ENCODE measurements around the gene UNC93A. TPM values are rescaled to one million over a fixed set of nuclear protein-coding genes. Genes with fewer than 3 reads are reported as not detected.

The UNC93A gene
- total RNA-seq, 3 donors from 2014 or later = not detected

Other genes starting within 250 kb of the UNC93A start
- gene CCR6, start 168.2 kb upstream of the UNC93A start, total RNA-seq = under 1 TPM in 1 of 3 donors, not detected in 2; 0.73 TPM
- gene GPR31, start 133.3 kb upstream of the UNC93A start, total RNA-seq = not detected
- not detected for gene TTLL2, start 33.8 kb downstream of the UNC93A start, total RNA-seq

Data from breast epithelium (tissue), 3 donors.